T-helper 2 cell treated with Interferon-gamma antibody and Interleukin-4, amounts not matched to agents 5 μg/mL and 100 μg/mL, for 36 hours (primary cell): ENCODE measurements around the gene CDC25A.
A peak's percentile ranks its signal among the peaks of the same experiment; 100 is the strongest.

ENCODE experiments used
- DNase-seq: peaks from one replicate; pipeline ENCODE4 v3.0.0; 2021; ENCODE audit warnings: low spot score
- H3K27ac Mint-ChIP-seq: one replicate; pipeline ENCODE4 v1.8.0; 2021; ENCODE audit warnings: mild to moderate bottlenecking, mixed read lengths
- H3K27me3 Mint-ChIP-seq: one replicate; pipeline ENCODE4 v1.8.0; 2021; ENCODE audit warnings: low read depth, mixed read lengths
- H3K36me3 Mint-ChIP-seq: one replicate; pipeline ENCODE4 v1.8.0; 2021; ENCODE audit warnings: low read depth, mixed read lengths
- H3K4me1 Mint-ChIP-seq: one replicate; pipeline ENCODE4 v1.8.0; 2021; ENCODE audit warnings: low read depth, mixed read lengths
- H3K4me3 Mint-ChIP-seq: one replicate; pipeline ENCODE4 v1.8.0; 2022; ENCODE audit warnings: mild to moderate bottlenecking, moderate library complexity, mixed read lengths
- H3K9me3 Mint-ChIP-seq: one replicate; pipeline ENCODE4 v1.8.0; 2021; ENCODE audit warnings: mixed read lengths

The CDC25A gene

DNA sequence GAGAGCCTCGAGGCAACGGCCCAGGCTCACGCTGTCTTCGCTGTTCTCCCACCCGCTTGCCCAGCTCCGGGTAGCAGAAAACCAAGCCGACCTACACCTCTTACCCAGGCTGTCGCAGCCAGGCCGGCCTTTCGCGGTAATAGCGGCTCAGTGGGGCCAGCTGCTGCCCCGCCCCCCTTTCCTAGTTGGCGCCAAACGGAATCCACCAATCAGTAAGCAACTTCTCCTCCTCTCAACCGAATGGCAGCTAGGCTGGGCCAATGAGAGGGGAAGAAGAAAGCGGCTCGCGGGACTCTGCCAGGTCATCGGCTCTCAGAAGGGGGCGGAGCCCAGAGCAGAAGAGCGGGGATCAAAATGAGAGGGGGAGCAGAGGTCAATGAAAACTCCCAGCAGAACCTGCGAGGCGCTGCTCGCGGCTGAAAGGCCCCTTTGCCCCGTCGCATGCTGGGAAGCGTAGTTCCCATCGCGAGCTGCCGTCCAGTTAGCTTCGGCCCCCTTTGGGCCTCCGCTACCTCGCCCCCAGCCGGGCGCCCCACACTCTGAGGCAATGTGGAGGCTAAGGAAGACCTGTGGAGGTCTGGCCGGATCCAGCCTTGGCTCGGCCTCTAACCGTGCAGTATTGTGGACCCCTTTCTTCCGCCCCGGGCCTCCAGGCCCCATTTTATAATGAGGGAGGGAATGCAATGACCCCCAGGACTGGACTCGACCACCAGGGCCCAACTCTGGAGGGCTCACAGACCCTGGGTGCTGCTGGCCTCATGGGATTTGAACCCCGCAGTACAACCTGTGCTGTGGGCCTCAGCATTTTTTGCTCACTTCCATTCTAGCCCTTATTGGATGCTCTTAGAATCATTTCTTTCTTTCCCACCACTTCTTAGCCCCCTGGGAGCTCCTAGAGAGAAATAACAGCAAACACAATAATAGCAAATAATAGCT is at the start of gene CDC25A:
TSS of gene CDC25A (minus strand) at position 152 of the 936 bp plus-strand sequence. CDS start 470 bp downstream, outside the sequence.
- H3K27ac Mint-ChIP-seq, result peak within 1 kb of the TSS; percentile 80
- DNase-seq, result peak; percentile 95
- no peaks in the 10 kb centered on the region for H3K27me3 Mint-ChIP-seq
- H3K4me1 Mint-ChIP-seq, result peaks cover 25% of the 10 kb centered on the region
- peak within 1 kb of the TSS; percentile 87 for H3K4me3 Mint-ChIP-seq
- no peaks in the 10 kb centered on the region for H3K9me3 Mint-ChIP-seq
- H3K36me3 Mint-ChIP-seq, result peaks cover 30% of the 10 kb centered on the region

DNA sequence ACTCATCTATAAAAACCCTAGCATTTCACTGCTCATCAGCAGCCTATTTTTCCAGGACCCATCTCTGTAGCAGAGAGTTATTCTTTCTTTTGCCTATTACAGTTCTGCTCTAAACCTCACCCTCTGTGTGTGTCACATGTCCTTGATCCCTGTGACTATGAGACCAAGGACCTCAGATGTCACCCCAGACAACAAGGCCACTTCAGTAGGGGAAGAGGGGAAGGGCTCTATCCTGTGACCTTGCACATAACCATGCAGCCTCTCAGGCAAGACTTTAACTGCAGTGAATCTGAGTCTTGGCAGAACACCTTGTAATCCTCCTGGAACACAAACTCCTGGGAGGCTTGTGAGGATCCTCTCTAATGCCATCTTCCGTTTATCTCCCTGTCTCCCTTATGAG is 48.3 kb upstream of the CDC25A start:
- no peak for DNase-seq
- Mint-ChIP-seq H3K9me3 (no peaks in the 10 kb centered on the region), H3K27ac (no peak overlapping the region), H3K4me3 (no peak overlapping the region), H3K27me3 (peaks cover 3% of the 10 kb centered on the region), H3K36me3 (no peaks in the 10 kb centered on the region), H3K4me1 (peaks cover 13% of the 10 kb centered on the region)

DNA sequence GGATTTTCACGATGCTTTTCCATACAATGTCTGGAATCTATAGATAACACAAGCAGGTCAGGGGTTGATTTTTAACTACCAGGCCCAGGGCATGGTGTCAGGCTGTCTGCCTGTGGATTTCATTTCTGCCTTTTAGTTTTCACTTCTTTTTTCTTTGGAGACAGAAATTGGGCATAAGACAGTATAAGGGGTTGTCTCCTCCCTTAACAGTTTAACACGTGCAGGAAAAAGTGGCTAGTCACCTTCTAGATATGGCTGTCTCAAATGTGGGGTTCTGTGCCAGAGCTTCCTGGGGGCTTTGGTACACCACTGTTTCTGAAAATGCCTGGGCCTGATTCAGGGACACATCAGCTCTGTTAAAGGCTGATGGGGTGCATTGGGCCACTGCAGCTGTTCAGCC is 45.3 kb upstream of the CDC25A start:
- Mint-ChIP-seq H3K27me3 (peaks cover 3% of the 10 kb centered on the region), H3K27ac (no peak overlapping the region), H3K9me3 (no peaks in the 10 kb centered on the region), H3K4me1 (peaks cover 8% of the 10 kb centered on the region), H3K4me3 (no peak overlapping the region), H3K36me3 (no peaks in the 10 kb centered on the region)
- no peak for DNase-seq

DNA sequence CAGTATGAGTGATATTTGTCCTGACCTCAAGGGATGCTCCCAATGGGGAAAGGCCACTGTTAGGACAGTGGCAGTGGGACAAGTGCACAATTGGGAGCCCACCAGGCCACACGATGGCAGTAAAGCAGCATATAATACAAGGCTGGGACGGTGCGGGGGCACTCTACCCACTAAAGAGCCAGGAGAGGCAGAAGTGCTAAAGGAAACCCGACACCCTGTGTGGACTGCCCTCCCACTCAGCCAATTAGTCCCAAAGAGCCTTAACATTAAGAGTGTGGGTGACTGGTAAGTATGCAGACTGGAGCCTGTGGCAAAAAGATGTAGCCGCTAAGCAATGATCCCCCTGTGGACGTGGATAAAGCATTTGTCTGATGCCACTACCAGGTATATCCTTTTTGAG is 44.5 kb upstream of the CDC25A start:
- peak; percentile 53 for DNase-seq
- H3K27me3 Mint-ChIP-seq, result peaks cover 3% of the 10 kb centered on the region
- H3K4me1 Mint-ChIP-seq, result peaks cover 8% of the 10 kb centered on the region
- H3K27ac Mint-ChIP-seq, result no peak overlapping the region
- H3K9me3 Mint-ChIP-seq, result no peaks in the 10 kb centered on the region
- no peak overlapping the region for H3K4me3 Mint-ChIP-seq
- no peaks in the 10 kb centered on the region for H3K36me3 Mint-ChIP-seq

DNA sequence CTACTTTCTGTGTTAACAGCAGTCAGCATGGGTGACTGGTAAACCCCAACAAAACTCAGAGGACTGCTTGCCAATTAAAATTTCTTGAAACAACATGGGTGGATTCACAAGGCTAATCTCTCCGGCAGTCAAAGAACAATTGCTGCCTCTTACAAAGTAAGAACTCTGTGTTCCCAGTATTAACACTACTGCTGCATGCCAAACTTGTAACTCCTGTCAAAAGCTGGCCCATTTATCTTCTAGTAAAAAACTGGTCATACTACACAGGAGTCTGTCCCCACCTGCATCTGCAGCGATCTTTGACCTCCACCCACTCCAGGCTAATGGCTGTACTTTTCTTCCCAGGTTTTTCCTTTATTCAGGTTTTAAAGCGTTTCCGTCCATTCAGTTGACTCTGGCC is 44.0 kb upstream of the CDC25A start:
- H3K4me3 Mint-ChIP-seq, result no peak overlapping the region
- DNase-seq, result no peak

DNA sequence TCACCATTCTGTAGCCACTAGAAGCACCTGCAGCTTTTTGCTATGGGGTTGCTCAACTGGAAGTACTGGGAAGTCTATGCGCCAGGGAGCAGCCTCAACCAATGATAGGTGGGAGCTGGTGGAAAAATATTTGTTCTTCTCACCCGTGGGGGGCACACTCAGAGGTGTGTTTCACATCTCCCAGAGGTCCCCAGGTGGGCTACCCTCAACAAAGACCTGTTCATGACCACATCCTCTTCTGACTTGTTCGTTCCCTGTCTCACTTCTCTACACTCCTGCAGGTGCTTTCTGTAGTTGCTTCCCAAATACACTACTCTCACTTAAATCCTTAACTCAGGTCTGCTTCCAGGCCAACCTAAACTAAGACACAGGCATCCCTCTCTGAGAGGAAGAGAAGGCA is 38.7 kb upstream of the CDC25A start:
- Mint-ChIP-seq H3K4me3 (no peak overlapping the region), H3K9me3 (no peaks in the 10 kb centered on the region), H3K36me3 (no peaks in the 10 kb centered on the region), H3K27ac (no peak overlapping the region), H3K27me3 (peaks cover 5% of the 10 kb centered on the region), H3K4me1 (peaks cover 5% of the 10 kb centered on the region)
- no peak for DNase-seq

More for the DNA sequence above, 44.0 kb upstream of the CDC25A start:
- H3K27me3 Mint-ChIP-seq, result peaks cover 3% of the 10 kb centered on the region
- no peaks in the 10 kb centered on the region for H3K9me3 Mint-ChIP-seq
- peaks cover 10% of the 10 kb centered on the region for H3K4me1 Mint-ChIP-seq
- no peak overlapping the region for H3K27ac Mint-ChIP-seq
- no peaks in the 10 kb centered on the region for H3K36me3 Mint-ChIP-seq

DNA sequence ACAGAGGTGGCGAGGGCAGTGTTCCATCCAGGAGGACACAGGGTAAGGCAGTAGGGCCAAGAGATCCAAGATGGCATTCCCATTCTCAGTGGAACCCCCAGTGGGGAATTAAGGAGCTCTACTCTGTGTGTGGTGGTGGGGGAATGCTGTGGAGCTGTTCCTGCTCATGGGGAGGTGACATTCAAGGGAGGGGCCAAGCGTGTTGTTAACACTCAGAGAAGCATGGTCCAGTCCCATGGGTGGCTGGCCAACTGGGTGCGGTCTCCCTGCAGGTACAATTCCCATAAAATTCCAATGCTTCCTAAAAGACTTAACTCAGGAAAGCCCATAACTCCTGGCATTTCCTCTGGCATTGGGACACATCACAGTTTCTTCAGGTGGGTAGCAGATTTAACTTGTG is 37.4 kb upstream of the CDC25A start:
- H3K36me3 Mint-ChIP-seq, result no peaks in the 10 kb centered on the region
- H3K9me3 Mint-ChIP-seq, result no peaks in the 10 kb centered on the region
- no peak for DNase-seq
- peaks cover 5% of the 10 kb centered on the region for H3K27me3 Mint-ChIP-seq
- H3K27ac Mint-ChIP-seq, result no peak overlapping the region
- peaks cover 5% of the 10 kb centered on the region for H3K4me1 Mint-ChIP-seq
- no peak overlapping the region for H3K4me3 Mint-ChIP-seq

DNA sequence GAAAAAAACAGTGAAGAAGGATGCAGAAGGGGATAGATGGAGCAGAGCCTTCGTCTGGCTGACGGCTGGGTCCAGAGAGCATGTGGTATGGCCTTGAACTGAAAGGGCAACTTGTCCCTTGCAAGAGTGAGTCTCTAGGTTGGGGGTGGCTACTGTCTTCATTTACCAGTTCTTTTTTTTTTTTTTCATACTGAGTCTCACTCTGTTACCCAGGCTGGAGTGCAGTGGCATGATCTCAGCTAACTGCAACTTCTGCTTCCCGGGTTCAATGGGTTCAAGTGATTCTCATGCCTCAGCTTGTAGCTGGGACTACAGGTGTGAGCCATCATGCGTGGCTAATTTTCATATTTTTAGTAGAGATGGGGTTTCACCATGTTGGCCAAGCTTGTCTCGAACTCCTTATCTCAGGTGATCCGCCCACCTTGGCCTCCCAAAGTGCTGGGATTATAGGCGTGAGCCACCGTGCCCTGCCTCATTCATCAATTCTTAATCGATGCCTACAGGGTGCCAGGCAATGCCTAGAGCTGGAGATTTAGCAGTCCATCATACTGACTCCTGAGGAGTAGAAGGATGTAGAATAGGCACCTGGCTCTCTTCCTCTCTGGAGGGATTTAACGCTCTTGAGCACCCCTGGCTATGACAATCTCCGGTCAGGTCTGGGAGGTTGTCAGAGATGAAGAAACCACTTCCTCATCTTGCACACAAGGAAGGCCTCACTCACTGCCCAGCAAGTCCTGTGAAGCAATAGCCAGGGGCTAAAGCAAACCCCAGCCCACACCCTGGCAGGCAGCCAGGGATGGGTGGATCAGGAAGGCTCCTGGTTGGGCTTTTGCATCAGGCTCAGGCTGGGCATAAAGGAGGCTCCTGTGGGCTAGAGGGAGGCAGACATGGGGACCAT is 34.6 kb upstream of the CDC25A start, which contains the start of gene CAMP:
TSS of gene CAMP (plus strand) at position 880 of the 898 bp plus-strand sequence. CDS start at position 897, 17 bp downstream.
- Mint-ChIP-seq H3K36me3 (no peaks in the 10 kb centered on the region), H3K27me3 (peaks cover 8% of the 10 kb centered on the region), H3K4me1 (peaks cover 5% of the 10 kb centered on the region), H3K9me3 (no peaks in the 10 kb centered on the region), H3K27ac (no peak within 1 kb of the TSS), H3K4me3 (no peak within 1 kb of the TSS)
- DNase-seq, result no peak

DNA sequence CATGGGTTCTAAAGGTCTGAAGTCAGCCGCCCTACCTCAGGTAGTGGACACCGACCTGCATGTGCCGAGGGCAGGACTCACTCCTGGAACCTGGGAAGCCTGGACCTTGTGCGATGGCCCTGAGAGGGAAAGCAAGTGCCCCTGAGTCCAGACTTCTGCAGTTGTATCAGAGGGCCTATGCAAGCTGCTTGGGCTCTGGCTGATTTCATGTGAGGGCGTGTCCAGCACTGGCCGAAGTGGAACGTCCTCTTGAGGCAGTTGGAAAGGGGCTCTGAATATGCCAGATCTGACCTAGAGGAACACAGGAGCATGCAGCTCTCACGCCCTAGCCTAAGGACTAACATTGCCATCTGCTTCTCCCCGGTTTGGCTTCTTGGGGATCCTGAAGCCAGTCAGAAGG is 32.5 kb upstream of the CDC25A start:
- Mint-ChIP-seq H3K4me3 (no peak overlapping the region), H3K9me3 (no peaks in the 10 kb centered on the region), H3K27me3 (peaks cover 8% of the 10 kb centered on the region), H3K36me3 (no peaks in the 10 kb centered on the region), H3K27ac (no peak overlapping the region), H3K4me1 (peaks cover 1% of the 10 kb centered on the region)
- no peak for DNase-seq

DNA sequence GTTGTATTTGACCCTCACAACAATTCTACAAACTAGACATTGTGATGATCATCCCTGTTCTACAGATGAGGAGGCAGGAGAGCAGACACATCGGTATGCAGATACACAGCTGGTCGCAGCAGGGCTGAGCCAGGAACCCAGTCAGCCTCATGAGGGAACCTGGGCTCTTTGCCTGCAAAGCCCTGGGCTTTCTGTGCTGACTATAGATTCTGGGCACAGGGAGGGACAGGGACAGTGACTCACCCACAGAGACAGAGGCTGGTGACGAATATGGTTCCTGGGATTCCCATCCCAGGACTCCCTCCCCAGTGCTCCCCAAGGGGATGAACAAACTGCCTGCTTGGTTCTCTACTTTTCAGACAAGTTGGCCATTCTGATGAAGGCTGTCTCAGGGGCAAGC is 31.3 kb upstream of the CDC25A start:
- no peak for DNase-seq
- peaks cover 1% of the 10 kb centered on the region for H3K4me1 Mint-ChIP-seq
- H3K4me3 Mint-ChIP-seq, result no peak overlapping the region
- no peak overlapping the region for H3K27ac Mint-ChIP-seq
- H3K9me3 Mint-ChIP-seq, result no peaks in the 10 kb centered on the region
- H3K36me3 Mint-ChIP-seq, result no peaks in the 10 kb centered on the region
- H3K27me3 Mint-ChIP-seq, result peaks cover 8% of the 10 kb centered on the region

DNA sequence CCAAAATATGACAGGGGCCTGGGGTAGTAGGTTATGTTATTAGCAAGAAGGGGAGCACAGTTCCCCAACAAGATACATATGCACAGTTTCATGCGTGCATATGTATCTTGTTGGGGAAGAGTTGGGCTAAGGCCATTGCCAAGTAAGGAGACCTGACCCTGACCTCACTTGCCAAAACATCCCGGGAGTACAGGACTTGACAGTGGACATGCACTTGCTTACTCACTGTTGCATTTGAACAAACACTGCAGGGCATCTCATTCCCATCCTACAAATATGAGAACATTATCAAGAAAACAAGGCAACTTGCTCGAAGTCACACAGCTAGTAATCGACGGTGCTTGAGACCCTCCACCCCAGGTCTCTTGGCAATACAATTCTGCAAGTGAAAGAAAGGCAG is 30.3 kb upstream of the CDC25A start:
- H3K36me3 Mint-ChIP-seq, result no peaks in the 10 kb centered on the region
- no peak overlapping the region for H3K27ac Mint-ChIP-seq
- H3K4me1 Mint-ChIP-seq, result no peaks in the 10 kb centered on the region
- DNase-seq, result no peak
- no peaks in the 10 kb centered on the region for H3K9me3 Mint-ChIP-seq
- no peak overlapping the region for H3K4me3 Mint-ChIP-seq
- peaks cover 8% of the 10 kb centered on the region for H3K27me3 Mint-ChIP-seq

DNA sequence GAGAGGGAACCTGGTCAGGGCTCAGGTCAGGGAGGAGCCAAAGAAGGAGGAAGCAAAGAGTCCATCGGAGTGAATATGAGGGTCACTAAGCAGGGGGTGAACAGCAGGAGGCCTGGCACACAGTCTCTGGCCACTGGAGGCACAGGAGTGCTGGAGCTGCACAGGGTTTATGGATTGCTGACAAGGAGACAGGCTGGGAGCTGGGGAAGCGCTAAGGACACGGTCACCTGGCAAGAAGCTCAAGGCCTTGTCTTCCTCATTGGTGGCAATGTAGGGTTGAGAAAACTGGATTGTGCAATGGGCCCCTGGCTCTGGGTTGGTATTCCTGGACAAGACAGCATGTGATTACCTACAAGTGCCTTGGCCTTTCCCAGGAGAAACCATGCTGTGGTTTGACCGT is 29.2 kb upstream of the CDC25A start:
- Mint-ChIP-seq H3K36me3 (no peaks in the 10 kb centered on the region), H3K4me3 (no peak overlapping the region), H3K9me3 (no peaks in the 10 kb centered on the region), H3K27ac (no peak overlapping the region), H3K4me1 (no peaks in the 10 kb centered on the region), H3K27me3 (peaks cover 7% of the 10 kb centered on the region)
- no peak for DNase-seq

DNA sequence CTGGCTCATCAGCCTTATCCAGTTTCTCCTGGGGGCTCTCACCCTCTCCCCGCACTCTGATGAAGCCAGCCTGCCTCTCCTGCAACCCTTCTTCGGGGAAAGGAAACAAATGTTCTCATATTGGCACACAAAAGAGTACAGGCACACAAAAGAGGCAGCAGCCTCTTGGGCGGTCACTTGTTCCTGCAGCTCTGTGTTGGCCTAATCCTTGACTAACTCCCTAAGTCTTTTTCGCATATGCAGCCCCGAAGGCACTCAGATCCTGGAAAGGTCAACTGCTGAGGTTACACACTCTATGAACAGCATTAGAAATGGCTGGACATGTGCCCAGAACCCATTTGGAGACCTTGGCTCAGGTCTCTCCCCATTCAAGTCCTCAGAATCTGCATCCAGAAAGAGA is 27.7 kb upstream of the CDC25A start:
- Mint-ChIP-seq H3K36me3 (no peaks in the 10 kb centered on the region), H3K27me3 (peaks cover 3% of the 10 kb centered on the region), H3K9me3 (no peaks in the 10 kb centered on the region), H3K4me3 (no peak overlapping the region), H3K4me1 (no peaks in the 10 kb centered on the region), H3K27ac (no peak overlapping the region)
- no peak for DNase-seq

DNA sequence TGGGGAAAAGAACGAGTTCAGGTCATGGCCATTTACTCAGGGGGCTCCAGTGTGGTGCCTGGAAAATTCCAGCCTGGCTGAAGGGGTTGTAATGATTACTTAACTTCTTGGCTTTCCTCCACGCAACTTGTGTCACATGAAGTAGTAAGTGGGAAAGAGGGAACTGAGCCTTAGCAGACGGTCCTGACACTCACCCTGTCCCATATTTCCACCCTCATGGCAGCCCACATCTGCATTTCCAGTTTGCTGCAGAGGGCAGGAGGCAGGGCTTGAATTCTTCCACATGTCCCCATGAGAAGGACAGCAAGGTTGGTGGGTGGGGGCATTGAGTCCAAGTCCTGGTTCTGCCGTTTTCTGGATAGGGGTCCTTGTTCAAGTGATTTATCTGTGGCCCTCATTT is 27.2 kb upstream of the CDC25A start:
- Mint-ChIP-seq H3K27me3 (peaks cover 3% of the 10 kb centered on the region), H3K4me3 (no peak overlapping the region), H3K36me3 (no peaks in the 10 kb centered on the region), H3K27ac (no peak overlapping the region), H3K4me1 (no peaks in the 10 kb centered on the region), H3K9me3 (no peaks in the 10 kb centered on the region)
- DNase-seq, result no peak
